Neural cell (in vitro differentiated cells): Measurements from ENCODE around the gene FAM168B. TPM values are rescaled to one million over a fixed set of nuclear protein-coding genes. Genes with fewer than 3 reads are reported as not detected.

Source experiments
- H2AFZ ChIP-seq: fragments of 200-600, 300-800 bp; sonication (generic), shearing (Covaris generic); 2 replicates; pipeline ENCODE4 v1.6.0; 2014; ENCODE audit warnings: low read depth, mild to moderate bottlenecking, antibody characterized with exemption, low read length, moderate library complexity
- H3F3A ChIP-seq: fragments of 200-600 bp; shearing (Covaris generic); 2 replicates; pipeline ENCODE4 v1.6.1; 2016; ENCODE audit warnings: mild to moderate bottlenecking, moderate library complexity, mixed read lengths, antibody characterized with exemption, low read length; ENCODE audit not compliant: insufficient read depth, poor library complexity, severe bottlenecking
- H3K27ac ChIP-seq: fragments of 200-600, 300-800 bp; sonication (generic), shearing (Covaris generic); 2 replicates; pipeline ENCODE4 v1.5.1; 2014; ENCODE audit warnings: mild to moderate bottlenecking, low read length, moderate library complexity
- H3K27me3 ChIP-seq: fragments of 300-800, 200-600 bp; sonication (generic), shearing (Covaris generic); 2 replicates; pipeline ENCODE4 v1.6.0; 2014; ENCODE audit warnings: mild to moderate bottlenecking, low read depth, low read length, moderate library complexity; ENCODE audit not compliant: insufficient read depth
- H3K36me3 ChIP-seq: fragments of 300-800, 200-600 bp; sonication (generic), shearing (Covaris generic); 2 replicates; pipeline ENCODE4 v1.5.1; 2014; ENCODE audit warnings: mild to moderate bottlenecking, antibody characterized with exemption, low read length, moderate library complexity; ENCODE audit not compliant: insufficient read depth
- H3K4me2 ChIP-seq: fragments of 300-800, 200-600 bp; sonication (generic), shearing (Covaris generic); 2 replicates; pipeline ENCODE4 v1.6.0; 2014; ENCODE audit warnings: mild to moderate bottlenecking, low read length
- H3K4me3 ChIP-seq: fragments of 300-800, 200-600 bp; sonication (generic), shearing (Covaris generic); 2 replicates; pipeline ENCODE4 v1.5.1; 2014; ENCODE audit warnings: mild to moderate bottlenecking, low read length, moderate library complexity
- H3K79me2 ChIP-seq: fragments of 200-600 bp; shearing (Covaris generic); replicated peaks from 2 replicates; pipeline ENCODE4 v1.6.0; 2014; ENCODE audit warnings: mild to moderate bottlenecking, low read length, moderate library complexity; ENCODE audit not compliant: insufficient read depth
- H3K9ac ChIP-seq: fragments of 300-800, 200-600 bp; sonication (generic), shearing (Covaris generic); 2 replicates; pipeline ENCODE4 v1.6.1; 2016; ENCODE audit warnings: mild to moderate bottlenecking, low read length, mixed read lengths
- H3K9me2 ChIP-seq: fragments of 200-600 bp; shearing (Covaris generic); 2 replicates; pipeline ENCODE4 v1.6.1; 2016; ENCODE audit warnings: mild to moderate bottlenecking, low read length, mixed read lengths; ENCODE audit not compliant: insufficient read depth
- H3K9me3 ChIP-seq: fragments of 200-600, 300-800 bp; sonication (generic), shearing (Covaris generic); 2 replicates; pipeline ENCODE4 v1.6.1; 2016; ENCODE audit warnings: mild to moderate bottlenecking, mixed run types, low read length, moderate library complexity, mixed read lengths
- H4K20me1 ChIP-seq: fragments of 200-600 bp; shearing (Covaris generic); 2 replicates; pipeline ENCODE4 v1.6.1; 2016; ENCODE audit warnings: mild to moderate bottlenecking, mixed run types; ENCODE audit not compliant: insufficient read depth
- EP300 ChIP-seq: fragments of 450-650 bp; conservative IDR thresholded peaks from 2 replicates; pipeline ENCODE4 v1.6.1; 2014; ENCODE audit warnings: antibody characterized with exemption, mild to moderate bottlenecking, moderate library complexity; ENCODE audit not compliant: poor library complexity, severe bottlenecking
- EZH2 ChIP-seq: fragments of 200-600, 300-800 bp; shearing (Covaris generic), sonication (generic); IDR thresholded peaks from 2 replicates; pipeline ENCODE4 v1.6.1; 2014; ENCODE audit warnings: antibody characterized with exemption, low read length, borderline replicate concordance, mild to moderate bottlenecking; ENCODE audit not compliant: insufficient read depth, poor library complexity, severe bottlenecking
- MXI1 ChIP-seq: fragments of 450-650 bp; conservative IDR thresholded peaks from 2 replicates; pipeline ENCODE4 v1.6.1; 2014; ENCODE audit warnings: antibody characterized with exemption, mild to moderate bottlenecking; ENCODE audit not compliant: poor library complexity, severe bottlenecking
- POLR2AphosphoS5 ChIP-seq: IDR thresholded peaks from 2 replicates; pipeline ENCODE4 v1.6.1; 2012
- RAD21 ChIP-seq: fragments of 450-650 bp; conservative IDR thresholded peaks from 2 replicates; pipeline ENCODE4 v1.6.1; 2014; ENCODE audit warnings: antibody characterized with exemption, mild to moderate bottlenecking, moderate library complexity
- SMC3 ChIP-seq: fragments of 450-650 bp; conservative IDR thresholded peaks from 2 replicates; pipeline ENCODE4 v1.6.1; 2014; ENCODE audit warnings: antibody characterized with exemption, mild to moderate bottlenecking, moderate library complexity; ENCODE audit not compliant: poor library complexity
- TAF1 ChIP-seq: IDR thresholded peaks from 2 replicates; pipeline ENCODE4 v1.6.1; 2012; ENCODE audit warnings: low read depth
- polyA plus RNA-seq: library from polyadenylated mRNA; depleted of rRNA; stranded (reverse); fragments of >200 nt; gene quantifications from 2 replicates; pipeline ENCODE4 v1.2.3, GENCODE V29; 2014
- TF ChIP-seq, protein P1 (sequence below): fragments of 450-650 bp; IDR thresholded peaks from 2 replicates; pipeline ENCODE4 v1.5.1; 2014; ENCODE audit warnings: antibody characterized with exemption, mild to moderate bottlenecking, moderate library complexity; ENCODE audit not compliant: poor library complexity, severe bottlenecking
- TF ChIP-seq, protein P2 (sequence below): IDR thresholded peaks from 2 replicates; pipeline ENCODE4 v1.6.1; 2012; ENCODE audit warnings: borderline replicate concordance

FAM168B gene
- polyA plus RNA-seq, 1 donor from 2014 or later = 162 TPM

DNA sequence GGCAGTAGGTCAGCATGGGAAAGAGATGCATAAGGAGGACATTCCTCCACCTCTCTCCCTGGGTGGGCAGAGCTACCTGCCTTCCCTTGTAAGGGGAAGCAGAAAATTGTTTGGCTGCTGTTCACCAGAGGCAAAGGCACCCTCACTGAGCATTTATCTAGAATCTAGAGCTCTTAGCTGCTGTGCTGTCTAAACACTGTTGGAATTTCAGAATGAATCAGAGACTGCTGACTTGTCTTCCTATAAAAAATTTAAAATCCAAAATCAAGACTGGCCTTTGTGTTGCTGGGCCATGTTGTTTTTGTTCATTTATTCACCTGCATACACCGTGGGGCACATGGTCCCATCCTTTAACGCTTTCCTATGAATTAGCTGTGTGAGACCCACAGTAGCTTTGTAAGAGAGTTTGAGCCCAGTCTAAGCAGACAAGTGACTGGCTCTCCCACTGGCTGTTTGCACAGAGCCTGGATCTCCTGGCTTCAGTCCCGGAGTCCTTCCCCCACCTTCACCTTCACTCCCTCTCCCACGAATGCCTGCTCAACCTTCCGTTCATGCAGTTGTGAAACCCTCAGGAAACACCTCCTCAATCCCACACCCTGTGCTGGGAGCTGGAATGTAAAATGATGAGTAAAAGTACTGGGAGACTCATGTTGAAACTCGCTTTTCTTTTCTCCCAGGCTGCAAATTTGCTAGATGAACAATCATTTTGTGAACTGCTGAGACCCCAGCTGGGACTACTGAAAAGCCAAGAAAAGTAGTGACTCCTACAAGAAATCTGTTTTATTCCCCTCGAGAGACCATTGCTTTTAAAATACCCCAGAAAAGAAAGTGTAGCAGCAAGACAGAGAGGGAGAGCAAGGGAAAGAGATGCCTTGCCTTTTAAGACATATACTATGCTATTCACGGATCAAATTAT lies 76.2 kb downstream of the FAM168B start:
- Histone ChIP-seq H3K4me3 (no peak overlapping the region), H3K9me3 (no peaks in the 10 kb centered on the region), H3K9me2 (no peaks in the 10 kb centered on the region), H3K79me2 (no peaks in the 10 kb centered on the region), H3K9ac (no peak overlapping the region), H4K20me1 (no peaks in the 10 kb centered on the region), H2AFZ (no peak overlapping the region), H3K27me3 (no peaks in the 10 kb centered on the region), H3K36me3 (no peaks in the 10 kb centered on the region), H3F3A (no peaks in the 10 kb centered on the region), H3K27ac (no peak overlapping the region), H3K4me2 (no peak overlapping the region)
- no peak for TF ChIP-seq EP300
- no peak for TF ChIP-seq RAD21
- TF ChIP-seq, protein P1, sequence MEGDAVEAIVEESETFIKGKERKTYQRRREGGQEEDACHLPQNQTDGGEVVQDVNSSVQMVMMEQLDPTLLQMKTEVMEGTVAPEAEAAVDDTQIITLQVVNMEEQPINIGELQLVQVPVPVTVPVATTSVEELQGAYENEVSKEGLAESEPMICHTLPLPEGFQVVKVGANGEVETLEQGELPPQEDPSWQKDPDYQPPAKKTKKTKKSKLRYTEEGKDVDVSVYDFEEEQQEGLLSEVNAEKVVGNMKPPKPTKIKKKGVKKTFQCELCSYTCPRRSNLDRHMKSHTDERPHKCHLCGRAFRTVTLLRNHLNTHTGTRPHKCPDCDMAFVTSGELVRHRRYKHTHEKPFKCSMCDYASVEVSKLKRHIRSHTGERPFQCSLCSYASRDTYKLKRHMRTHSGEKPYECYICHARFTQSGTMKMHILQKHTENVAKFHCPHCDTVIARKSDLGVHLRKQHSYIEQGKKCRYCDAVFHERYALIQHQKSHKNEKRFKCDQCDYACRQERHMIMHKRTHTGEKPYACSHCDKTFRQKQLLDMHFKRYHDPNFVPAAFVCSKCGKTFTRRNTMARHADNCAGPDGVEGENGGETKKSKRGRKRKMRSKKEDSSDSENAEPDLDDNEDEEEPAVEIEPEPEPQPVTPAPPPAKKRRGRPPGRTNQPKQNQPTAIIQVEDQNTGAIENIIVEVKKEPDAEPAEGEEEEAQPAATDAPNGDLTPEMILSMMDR = no peak
- TF ChIP-seq, protein P2, sequence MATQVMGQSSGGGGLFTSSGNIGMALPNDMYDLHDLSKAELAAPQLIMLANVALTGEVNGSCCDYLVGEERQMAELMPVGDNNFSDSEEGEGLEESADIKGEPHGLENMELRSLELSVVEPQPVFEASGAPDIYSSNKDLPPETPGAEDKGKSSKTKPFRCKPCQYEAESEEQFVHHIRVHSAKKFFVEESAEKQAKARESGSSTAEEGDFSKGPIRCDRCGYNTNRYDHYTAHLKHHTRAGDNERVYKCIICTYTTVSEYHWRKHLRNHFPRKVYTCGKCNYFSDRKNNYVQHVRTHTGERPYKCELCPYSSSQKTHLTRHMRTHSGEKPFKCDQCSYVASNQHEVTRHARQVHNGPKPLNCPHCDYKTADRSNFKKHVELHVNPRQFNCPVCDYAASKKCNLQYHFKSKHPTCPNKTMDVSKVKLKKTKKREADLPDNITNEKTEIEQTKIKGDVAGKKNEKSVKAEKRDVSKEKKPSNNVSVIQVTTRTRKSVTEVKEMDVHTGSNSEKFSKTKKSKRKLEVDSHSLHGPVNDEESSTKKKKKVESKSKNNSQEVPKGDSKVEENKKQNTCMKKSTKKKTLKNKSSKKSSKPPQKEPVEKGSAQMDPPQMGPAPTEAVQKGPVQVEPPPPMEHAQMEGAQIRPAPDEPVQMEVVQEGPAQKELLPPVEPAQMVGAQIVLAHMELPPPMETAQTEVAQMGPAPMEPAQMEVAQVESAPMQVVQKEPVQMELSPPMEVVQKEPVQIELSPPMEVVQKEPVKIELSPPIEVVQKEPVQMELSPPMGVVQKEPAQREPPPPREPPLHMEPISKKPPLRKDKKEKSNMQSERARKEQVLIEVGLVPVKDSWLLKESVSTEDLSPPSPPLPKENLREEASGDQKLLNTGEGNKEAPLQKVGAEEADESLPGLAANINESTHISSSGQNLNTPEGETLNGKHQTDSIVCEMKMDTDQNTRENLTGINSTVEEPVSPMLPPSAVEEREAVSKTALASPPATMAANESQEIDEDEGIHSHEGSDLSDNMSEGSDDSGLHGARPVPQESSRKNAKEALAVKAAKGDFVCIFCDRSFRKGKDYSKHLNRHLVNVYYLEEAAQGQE = no peak
- no peak for TF ChIP-seq EZH2
- no peak for TF ChIP-seq SMC3
- TF ChIP-seq MXI1 = no peak
- TF ChIP-seq POLR2AphosphoS5 = no peak
- no peak for TF ChIP-seq TAF1

- H3K9me2 ChIP-seq = no peaks in the 10 kb centered on the region
- no peak overlapping the region for H2AFZ ChIP-seq
- H3K27ac ChIP-seq = no peak overlapping the region
- H3K4me3 ChIP-seq = no peak overlapping the region
- TF ChIP-seq, protein P2 = no peak
- TF ChIP-seq, protein P1 = no peak
- TF ChIP-seq EP300 = no peak
- no peak for TF ChIP-seq RAD21
- TF ChIP-seq SMC3 = no peak
- no peak for TF ChIP-seq POLR2AphosphoS5
- no peaks in the 10 kb centered on the region for H3K9me3 ChIP-seq
- no peaks in the 10 kb centered on the region for H4K20me1 ChIP-seq
- no peaks in the 10 kb centered on the region for H3F3A ChIP-seq
- H3K27me3 ChIP-seq = no peaks in the 10 kb centered on the region
- no peaks in the 10 kb centered on the region for H3K79me2 ChIP-seq
- H3K4me2 ChIP-seq = no peak overlapping the region
- no peak overlapping the region for H3K9ac ChIP-seq
- no peaks in the 10 kb centered on the region for H3K36me3 ChIP-seq
These were observed 77.5 kb downstream of the FAM168B start for GRCh38 chr2:131015764-131016163.
